ENCODE data around the gene HPGDS. TPM values are rescaled to one million over a fixed set of nuclear protein-coding genes. Genes with fewer than 3 reads are reported as not detected.
"Not testable (repeated sequence)": the region's sequence is repeated elsewhere in the genome, so short reads cannot be mapped to it uniquely, and the experiment has no call there.

Gene HPGDS
- total and polyA plus RNA-seq, 2 donors (not counting 1 experiment from before 2014, with no cell fraction given), result not detected

GRCh38 chr4:94389595-94390267, 47.1 kb upstream of the HPGDS start:
- DNase-seq (no peak), ATAC-seq (ENCODE audit: low read depth) (no peak)
- H3K4me1 ChIP-seq (ENCODE audit: control insufficient read depth in 2 of 2, insufficient read depth in 2 of 2, low read length in 2 of 2), result no peaks in the 10 kb centered on the region
- no peaks in the 10 kb centered on the region for H3K79me2 ChIP-seq (ENCODE audit: control insufficient read depth, insufficient read depth, low read length)
- H3K4me3 ChIP-seq (ENCODE audit: control extremely low read depth in 1 of 5, extremely low read depth in 1 of 5, insufficient read depth in 1 of 5, low read depth in 2 of 5, low read length in 4 of 5), result no peak overlapping the region
- 83% methylated on average over 4 of the region's 5 CpGs for WGBS (ENCODE audit: insufficient coverage)
- no peak overlapping the region for H2AFZ ChIP-seq (ENCODE audit: insufficient read depth, low read depth, low read length, poor library complexity, severe bottlenecking)
- no peaks in the 10 kb centered on the region for H4K20me1 ChIP-seq (ENCODE audit: control insufficient read depth, insufficient read depth, low read length, poor library complexity, severe bottlenecking)
- Mint-ChIP-seq H3K4me3 (no peak overlapping the region), H3K4me1 (no peaks in the 10 kb centered on the region), H3K9me3 (ENCODE audit: insufficient read depth) (no peaks in the 10 kb centered on the region), H3K27me3 (peaks cover 19% of the 10 kb centered on the region), H3K27ac (no peak overlapping the region)
- H3K9me3 ChIP-seq (ENCODE audit: control extremely low read depth in 1 of 3, control insufficient read depth in 2 of 3, insufficient read depth in 1 of 3, low read length in 2 of 3), result no peaks in the 10 kb centered on the region
- CTCF ChIA-PET, result interaction anchor here (1.0 kb wide), 1 partner anchor 17 kb away, joined by 3 read pairs; no protein-coding TSS in a partner anchor
- TF ChIP-seq, protein P1, sequence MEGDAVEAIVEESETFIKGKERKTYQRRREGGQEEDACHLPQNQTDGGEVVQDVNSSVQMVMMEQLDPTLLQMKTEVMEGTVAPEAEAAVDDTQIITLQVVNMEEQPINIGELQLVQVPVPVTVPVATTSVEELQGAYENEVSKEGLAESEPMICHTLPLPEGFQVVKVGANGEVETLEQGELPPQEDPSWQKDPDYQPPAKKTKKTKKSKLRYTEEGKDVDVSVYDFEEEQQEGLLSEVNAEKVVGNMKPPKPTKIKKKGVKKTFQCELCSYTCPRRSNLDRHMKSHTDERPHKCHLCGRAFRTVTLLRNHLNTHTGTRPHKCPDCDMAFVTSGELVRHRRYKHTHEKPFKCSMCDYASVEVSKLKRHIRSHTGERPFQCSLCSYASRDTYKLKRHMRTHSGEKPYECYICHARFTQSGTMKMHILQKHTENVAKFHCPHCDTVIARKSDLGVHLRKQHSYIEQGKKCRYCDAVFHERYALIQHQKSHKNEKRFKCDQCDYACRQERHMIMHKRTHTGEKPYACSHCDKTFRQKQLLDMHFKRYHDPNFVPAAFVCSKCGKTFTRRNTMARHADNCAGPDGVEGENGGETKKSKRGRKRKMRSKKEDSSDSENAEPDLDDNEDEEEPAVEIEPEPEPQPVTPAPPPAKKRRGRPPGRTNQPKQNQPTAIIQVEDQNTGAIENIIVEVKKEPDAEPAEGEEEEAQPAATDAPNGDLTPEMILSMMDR (IDR thresholded peaks at IDR 0.05), result no peak
- no peak for TF ChIP-seq EZH2 (IDR thresholded peaks at IDR 0.05; ENCODE audit: borderline replicate concordance, insufficient read depth, low read depth, low read length, poor library complexity, severe bottlenecking)
- H3K4me2 ChIP-seq (replicated peaks; ENCODE audit: low read depth, low read length, poor library complexity, severe bottlenecking), result no peak overlapping the region
- no peaks in the 10 kb centered on the region for H3K36me3 ChIP-seq (replicated peaks in 1 of 2; ENCODE audit: control extremely low read depth in 1 of 2, control insufficient read depth in 1 of 2, extremely low read depth in 1 of 2, insufficient read depth in 2 of 2, low read length in 1 of 2)
- no peak overlapping the region for H3K9ac ChIP-seq (ENCODE audit: low read length)
- H3K27me3 ChIP-seq (replicated peaks in 1 of 4; ENCODE audit: control extremely low read depth in 1 of 4, control insufficient read depth in 3 of 4, insufficient read depth in 4 of 4, low read length in 3 of 4), result peaks cover 0 to 3% (median 0%) of the 10 kb centered on the region in 4 experiments
- POLR2A ChIA-PET, result no interaction called here
- intact Hi-C loops (cut with micrococcal nuclease), result no loop called here
- H3K27ac ChIP-seq (ENCODE audit: low read length in 2 of 2), result no peak overlapping the region

DNA sequence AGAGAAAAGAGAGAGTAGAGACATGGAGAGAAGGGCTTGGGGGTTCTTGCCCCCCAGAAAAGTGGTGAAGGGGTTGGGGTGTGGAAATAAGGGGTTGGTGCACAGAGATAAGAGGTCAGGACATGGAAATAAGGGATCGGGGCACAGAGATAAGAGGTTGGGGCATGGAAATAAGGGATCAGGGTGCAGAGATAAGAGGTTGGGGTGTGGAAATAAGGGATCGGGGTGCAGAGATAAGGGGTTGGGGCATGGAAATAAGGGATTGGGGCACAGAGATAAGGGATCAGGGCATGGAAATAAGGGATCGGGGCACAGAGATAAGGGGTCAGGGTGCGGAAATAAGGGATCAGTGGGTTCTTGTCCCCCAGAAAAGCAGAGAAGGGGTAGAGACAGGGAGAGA, 45.3 kb upstream of the HPGDS start:
- H3K4me3 Mint-ChIP-seq; CTCF ChIA-PET; H3K9me3 ChIP-seq (ENCODE audit: control extremely low read depth in 1 of 3, control insufficient read depth in 2 of 3, insufficient read depth in 1 of 3, low read length in 2 of 3); H3K79me2 ChIP-seq (ENCODE audit: control insufficient read depth, insufficient read depth, low read length); intact Hi-C loops (cut with micrococcal nuclease); H2AFZ ChIP-seq (ENCODE audit: insufficient read depth, low read depth, low read length, poor library complexity, severe bottlenecking); DNase-seq; H3K36me3 ChIP-seq (replicated peaks in 1 of 2; ENCODE audit: control extremely low read depth in 1 of 2, control insufficient read depth in 1 of 2, extremely low read depth in 1 of 2, insufficient read depth in 2 of 2, low read length in 1 of 2); H3K4me3 ChIP-seq (ENCODE audit: control extremely low read depth in 1 of 5, extremely low read depth in 1 of 5, insufficient read depth in 1 of 5, low read depth in 2 of 5, low read length in 4 of 5); POLR2A ChIA-PET; ATAC-seq (ENCODE audit: low read depth); H3K4me1 Mint-ChIP-seq; H3K4me1 ChIP-seq (ENCODE audit: control insufficient read depth in 2 of 2, insufficient read depth in 2 of 2, low read length in 2 of 2); H3K9ac ChIP-seq (ENCODE audit: low read length); H3K27ac ChIP-seq (ENCODE audit: low read length in 2 of 2); H3K4me2 ChIP-seq (replicated peaks; ENCODE audit: low read depth, low read length, poor library complexity, severe bottlenecking); H3K9me3 Mint-ChIP-seq (ENCODE audit: insufficient read depth); H4K20me1 ChIP-seq (ENCODE audit: control insufficient read depth, insufficient read depth, low read length, poor library complexity, severe bottlenecking); H3K27ac Mint-ChIP-seq; H3K27me3 ChIP-seq (replicated peaks in 1 of 4; ENCODE audit: control extremely low read depth in 1 of 4, control insufficient read depth in 3 of 4, insufficient read depth in 4 of 4, low read length in 3 of 4): not testable (repeated sequence)
- peaks cover 19% of the 10 kb centered on the region for H3K27me3 Mint-ChIP-seq
- WGBS (ENCODE audit: insufficient coverage), result 88% methylated on average over 4 of the region's 4 CpGs

- intact Hi-C loops (cut with micrococcal nuclease); H4K20me1 ChIP-seq (ENCODE audit: control insufficient read depth, insufficient read depth, low read length, poor library complexity, severe bottlenecking); H3K79me2 ChIP-seq (ENCODE audit: control insufficient read depth, insufficient read depth, low read length); H3K36me3 ChIP-seq (replicated peaks in 1 of 2; ENCODE audit: control extremely low read depth in 1 of 2, control insufficient read depth in 1 of 2, extremely low read depth in 1 of 2, insufficient read depth in 2 of 2, low read length in 1 of 2); H3K4me3 Mint-ChIP-seq; H3K27me3 ChIP-seq (replicated peaks in 1 of 4; ENCODE audit: control extremely low read depth in 1 of 4, control insufficient read depth in 3 of 4, insufficient read depth in 4 of 4, low read length in 3 of 4); POLR2A ChIA-PET; CTCF ChIA-PET; H2AFZ ChIP-seq (ENCODE audit: insufficient read depth, low read depth, low read length, poor library complexity, severe bottlenecking); H3K9me3 Mint-ChIP-seq (ENCODE audit: insufficient read depth); ATAC-seq (ENCODE audit: low read depth); H3K27ac Mint-ChIP-seq; H3K27ac ChIP-seq (ENCODE audit: low read length in 2 of 2); H3K9me3 ChIP-seq (ENCODE audit: control extremely low read depth in 1 of 3, control insufficient read depth in 2 of 3, insufficient read depth in 1 of 3, low read length in 2 of 3); H3K9ac ChIP-seq (ENCODE audit: low read length); H3K4me2 ChIP-seq (replicated peaks; ENCODE audit: low read depth, low read length, poor library complexity, severe bottlenecking); H3K4me1 Mint-ChIP-seq; DNase-seq; H3K4me3 ChIP-seq (ENCODE audit: control extremely low read depth in 1 of 5, extremely low read depth in 1 of 5, insufficient read depth in 1 of 5, low read depth in 2 of 5, low read length in 4 of 5); H3K4me1 ChIP-seq (ENCODE audit: control insufficient read depth in 2 of 2, insufficient read depth in 2 of 2, low read length in 2 of 2): not testable (repeated sequence)
- 96% methylated on average over 3 of the region's 3 CpGs for WGBS (ENCODE audit: insufficient coverage)
- H3K27me3 Mint-ChIP-seq, result peaks cover 19% of the 10 kb centered on the region
Observed at GRCh38 chr4:94385452-94385851, 42.8 kb upstream of the HPGDS start.

Measured in B cell (primary cell).